Measurements from ENCODE around the gene DIS3L2.
"Not testable (repeated sequence)": the region's sequence is repeated elsewhere in the genome, so short reads cannot be mapped to it uniquely, and the experiment has no call there.

Gene DIS3L2

GRCh38 chr2:232382331-232383225 lies 421.1 kb downstream of the DIS3L2 start:
- Histone ChIP-seq H3K27me3 (ENCODE audit: control insufficient read depth in 5 of 5, insufficient read depth in 4 of 5, low read length in 5 of 5) (peaks cover 16 to 42% (median 32%) of the 10 kb centered on the region in 5 donors), H3K4me3 (ENCODE audit: low read depth in 1 of 5, low read length in 5 of 5) (no peak overlapping the region), H3K27ac (ENCODE audit: low read depth, low read length) (no peak overlapping the region), H3K36me3 (ENCODE audit: control insufficient read depth in 5 of 5, insufficient read depth in 5 of 5, low read length in 5 of 5) (no peaks in the 10 kb centered on the region), H3K9me3 (ENCODE audit: control insufficient read depth in 5 of 5, low read length in 5 of 5) (no peaks in the 10 kb centered on the region), H3K4me1 (ENCODE audit: control insufficient read depth in 5 of 5, insufficient read depth in 5 of 5, low read length in 5 of 5) (peaks cover 0 to 11% (median 6%) of the 10 kb centered on the region in 5 donors), H3K9ac (ENCODE audit: low read length in 5 of 5) (no peak overlapping the region)

GRCh38 chr2:232384466-232384865 lies 423.0 kb downstream of the DIS3L2 start:
- H3K36me3 ChIP-seq (ENCODE audit: control insufficient read depth in 5 of 5, insufficient read depth in 5 of 5, low read length in 5 of 5) = no peaks in the 10 kb centered on the region
- peaks cover 24 to 52% (median 49%) of the 10 kb centered on the region in 5 donors for H3K27me3 ChIP-seq (ENCODE audit: control insufficient read depth in 5 of 5, insufficient read depth in 4 of 5, low read length in 5 of 5)

GRCh38 chr2:232385058-232385457 lies 423.5 kb downstream of the DIS3L2 start:
- not testable (repeated sequence) for H3K9me3 ChIP-seq (ENCODE audit: control insufficient read depth in 5 of 5, low read length in 5 of 5); H3K9ac ChIP-seq (ENCODE audit: low read length in 5 of 5); H3K27ac ChIP-seq (ENCODE audit: low read depth, low read length); H3K36me3 ChIP-seq (ENCODE audit: control insufficient read depth in 5 of 5, insufficient read depth in 5 of 5, low read length in 5 of 5); H3K4me3 ChIP-seq (ENCODE audit: low read depth in 1 of 5, low read length in 5 of 5)
- peaks cover 0 to 15% (median 6%) of the 10 kb centered on the region in 5 donors for H3K4me1 ChIP-seq (ENCODE audit: control insufficient read depth in 5 of 5, insufficient read depth in 5 of 5, low read length in 5 of 5)
- peaks cover 26 to 53% (median 48%) of the 10 kb centered on the region in 5 donors for H3K27me3 ChIP-seq (ENCODE audit: control insufficient read depth in 5 of 5, insufficient read depth in 4 of 5, low read length in 5 of 5)

More at GRCh38 chr2:232384466-232384865, 423.0 kb downstream of the DIS3L2 start:
- no peaks in the 10 kb centered on the region for H3K9me3 ChIP-seq (ENCODE audit: control insufficient read depth in 5 of 5, low read length in 5 of 5)
- H3K4me1 ChIP-seq (ENCODE audit: control insufficient read depth in 5 of 5, insufficient read depth in 5 of 5, low read length in 5 of 5) = peaks cover 0 to 15% (median 6%) of the 10 kb centered on the region in 5 donors
- H3K4me3 ChIP-seq (ENCODE audit: low read depth in 1 of 5, low read length in 5 of 5) = no peak overlapping the region
- no peak overlapping the region for H3K9ac ChIP-seq (ENCODE audit: low read length in 5 of 5)
- no peak overlapping the region for H3K27ac ChIP-seq (ENCODE audit: low read depth, low read length)

GRCh38 chr2:232385660-232386489 lies 424.4 kb downstream of the DIS3L2 start:
- Histone ChIP-seq H3K4me1 (ENCODE audit: control insufficient read depth in 5 of 5, insufficient read depth in 5 of 5, low read length in 5 of 5) (peaks cover 0 to 15% (median 6%) of the 10 kb centered on the region in 5 donors), H3K9me3 (ENCODE audit: control insufficient read depth in 5 of 5, low read length in 5 of 5) (no peaks in the 10 kb centered on the region), H3K4me3 (ENCODE audit: low read depth in 1 of 5, low read length in 5 of 5) (no peak overlapping the region), H3K36me3 (ENCODE audit: control insufficient read depth in 5 of 5, insufficient read depth in 5 of 5, low read length in 5 of 5) (no peaks in the 10 kb centered on the region), H3K9ac (ENCODE audit: low read length in 5 of 5) (no peak overlapping the region), H3K27me3 (ENCODE audit: control insufficient read depth in 5 of 5, insufficient read depth in 4 of 5, low read length in 5 of 5) (peaks cover 31 to 59% (median 53%) of the 10 kb centered on the region in 5 donors), H3K27ac (ENCODE audit: low read depth, low read length) (no peak overlapping the region)

- H3K27ac ChIP-seq (ENCODE audit: low read depth, low read length) = no peak overlapping the region
- H3K27me3 ChIP-seq (ENCODE audit: control insufficient read depth in 5 of 5, insufficient read depth in 4 of 5, low read length in 5 of 5) = peaks cover 31 to 60% (median 53%) of the 10 kb centered on the region in 5 donors
- no peaks in the 10 kb centered on the region for H3K9me3 ChIP-seq (ENCODE audit: control insufficient read depth in 5 of 5, low read length in 5 of 5)
- no peak overlapping the region for H3K4me3 ChIP-seq (ENCODE audit: low read depth in 1 of 5, low read length in 5 of 5)
- peaks cover 0 to 15% (median 6%) of the 10 kb centered on the region in 5 donors for H3K4me1 ChIP-seq (ENCODE audit: control insufficient read depth in 5 of 5, insufficient read depth in 5 of 5, low read length in 5 of 5)
- no peak overlapping the region for H3K9ac ChIP-seq (ENCODE audit: low read length in 5 of 5)
- no peaks in the 10 kb centered on the region for H3K36me3 ChIP-seq (ENCODE audit: control insufficient read depth in 5 of 5, insufficient read depth in 5 of 5, low read length in 5 of 5)
These were observed 424.9 kb downstream of the DIS3L2 start for GRCh38 chr2:232386490-232386739.

Measured in subcutaneous abdominal adipose tissue (tissue), 5 donors.